DLD1 (cell line): ENCODE results near the gene EHMT2.
"Not testable (repeated sequence)": the region's sequence is repeated elsewhere in the genome, so short reads cannot be mapped to it uniquely, and the experiment has no call there.

Source experiments
- in situ Hi-C: cut with HindIII; loops from 2 replicates; pipeline ENCODE4 v1.10.0; 2017; ENCODE audit warnings: low sequenced_read_pairs

Gene EHMT2

DNA sequence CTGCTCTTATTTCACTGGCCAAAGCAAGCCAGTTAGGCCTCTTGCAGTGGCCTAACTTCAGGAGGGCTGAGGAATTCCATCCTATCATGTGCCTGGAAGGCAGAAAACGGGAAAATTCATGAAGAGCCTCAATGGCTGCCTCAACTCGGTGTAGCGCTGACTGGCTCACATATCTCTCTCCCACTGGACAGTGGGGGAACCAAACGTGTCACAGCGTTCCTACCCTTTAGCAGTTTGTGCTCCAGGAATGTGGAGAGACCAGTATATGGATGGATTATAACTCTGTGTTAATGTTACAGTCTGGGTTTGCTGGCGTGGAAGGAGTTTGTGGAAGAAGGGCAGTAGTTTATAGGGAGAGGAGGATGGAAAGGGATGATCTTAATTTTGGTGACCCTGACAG, 18.3 kb upstream of the EHMT2 start:
- in situ Hi-C loops = no loop called here

DNA sequence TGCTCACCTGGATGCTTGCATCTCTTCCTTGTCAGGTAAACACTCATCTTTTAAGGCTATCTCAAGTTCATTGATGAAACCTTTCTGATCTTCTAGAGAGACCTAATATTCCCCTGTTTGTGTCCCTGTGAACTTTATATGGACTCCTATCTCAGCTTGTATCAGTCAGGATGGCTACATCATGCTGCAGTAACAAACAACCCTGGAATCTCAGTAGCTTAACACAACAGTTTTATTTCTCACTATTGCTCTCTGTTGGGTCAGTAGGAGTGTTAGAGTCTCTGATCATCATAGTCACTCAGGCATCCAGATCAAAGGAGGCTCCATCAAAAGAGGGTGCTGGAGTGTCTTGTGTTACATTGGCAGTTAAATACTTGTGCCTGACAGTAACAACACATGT, 17.9 kb upstream of the EHMT2 start:
- in situ Hi-C loops = no loop called here

DNA sequence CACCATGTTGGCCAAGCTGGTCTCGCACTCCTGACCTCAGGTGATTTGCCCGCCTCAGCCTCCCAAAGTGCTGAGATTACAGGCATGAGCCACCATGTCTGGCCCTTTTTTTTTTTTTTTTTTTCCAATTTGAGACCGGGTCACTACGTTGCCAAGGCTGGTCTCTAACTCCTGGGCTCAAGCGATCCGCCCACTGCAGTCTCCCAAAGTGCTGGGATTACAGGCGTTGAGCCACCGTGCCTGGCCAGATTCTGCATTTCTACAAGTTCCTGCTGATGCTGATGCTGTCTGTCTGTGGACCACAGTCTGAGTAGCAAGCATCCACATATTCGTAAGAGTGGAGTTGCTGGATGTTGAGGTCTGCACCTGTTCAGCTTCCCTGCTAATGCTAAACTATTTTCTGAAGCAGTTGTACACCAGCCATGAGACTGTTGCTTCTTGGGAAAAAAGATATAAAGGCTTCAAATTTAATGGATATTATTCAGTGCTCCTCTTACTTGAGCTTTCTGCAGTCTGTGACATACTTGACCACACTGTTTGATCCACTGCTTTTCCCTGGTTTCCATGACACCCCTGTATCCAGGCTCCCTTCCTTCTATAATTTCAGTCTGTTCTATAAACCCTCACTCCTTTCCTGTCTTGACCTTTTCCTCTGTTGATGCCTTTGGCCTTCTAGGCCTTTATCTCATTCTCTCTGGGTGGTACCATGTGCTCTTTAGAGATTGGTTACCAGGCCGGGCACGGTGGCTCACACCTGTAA, 14.5 kb upstream of the EHMT2 start:
- in situ Hi-C loops = no loop called here

DNA sequence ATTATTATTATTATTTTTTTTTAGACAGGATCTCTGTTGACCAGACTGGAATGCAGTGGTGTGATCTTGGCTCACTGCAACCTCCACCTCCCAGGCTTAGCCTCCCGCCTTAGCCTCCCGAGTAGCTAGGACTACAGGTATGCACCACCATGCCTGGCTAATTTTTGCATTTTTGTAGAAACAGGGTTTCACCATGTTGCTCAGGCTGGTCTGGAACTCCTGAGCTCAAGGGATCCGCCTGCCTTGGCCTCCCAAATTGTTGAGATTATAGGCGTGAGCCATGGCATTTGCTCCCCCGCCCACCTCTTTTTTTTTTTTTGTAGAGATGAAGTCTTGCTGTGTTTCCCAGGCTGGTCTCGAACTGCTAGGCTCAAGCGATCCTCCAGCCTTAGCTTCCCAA, 11.8 kb upstream of the EHMT2 start:
- in situ Hi-C loops = not testable (repeated sequence)

DNA sequence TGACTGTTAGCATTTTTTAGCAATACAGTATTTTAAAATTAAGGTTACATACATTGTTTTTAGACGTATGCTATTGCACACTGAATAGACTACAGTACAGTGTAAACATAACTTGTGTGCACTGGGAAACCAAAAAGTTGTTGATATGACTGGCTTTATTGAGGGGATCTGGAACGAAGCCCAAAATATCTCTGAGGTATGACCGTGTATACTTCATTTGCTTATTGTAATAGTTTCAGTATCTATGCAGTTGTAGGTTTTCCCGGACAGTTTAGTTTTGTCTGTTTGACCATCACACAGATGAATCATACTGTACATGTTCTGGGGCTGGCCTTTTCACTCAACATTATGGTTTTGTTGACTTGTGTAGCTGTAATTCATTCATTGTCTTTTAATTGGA, 11.3 kb upstream of the EHMT2 start:
- in situ Hi-C loops = no loop called here

DNA sequence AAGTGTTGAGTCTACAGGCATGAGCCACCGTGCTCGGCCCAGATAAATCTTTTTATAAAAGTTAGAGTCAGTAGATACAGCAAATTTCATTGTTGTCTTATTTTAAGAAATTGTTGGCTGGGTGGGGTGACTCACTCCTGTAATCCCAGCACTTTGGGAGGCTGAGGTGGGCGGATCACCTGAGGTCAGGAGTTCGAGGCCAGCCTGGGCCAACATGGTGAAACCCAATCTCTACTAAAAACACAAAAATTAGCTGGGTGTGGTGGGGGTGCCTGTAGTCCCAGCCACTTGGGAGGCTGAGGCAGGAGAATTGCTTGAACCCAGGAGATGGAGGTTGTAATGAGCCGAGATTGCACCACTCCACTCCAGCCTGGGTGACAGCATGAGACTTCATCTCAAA, 10.8 kb upstream of the EHMT2 start:
- in situ Hi-C loops = not testable (repeated sequence)

DNA sequence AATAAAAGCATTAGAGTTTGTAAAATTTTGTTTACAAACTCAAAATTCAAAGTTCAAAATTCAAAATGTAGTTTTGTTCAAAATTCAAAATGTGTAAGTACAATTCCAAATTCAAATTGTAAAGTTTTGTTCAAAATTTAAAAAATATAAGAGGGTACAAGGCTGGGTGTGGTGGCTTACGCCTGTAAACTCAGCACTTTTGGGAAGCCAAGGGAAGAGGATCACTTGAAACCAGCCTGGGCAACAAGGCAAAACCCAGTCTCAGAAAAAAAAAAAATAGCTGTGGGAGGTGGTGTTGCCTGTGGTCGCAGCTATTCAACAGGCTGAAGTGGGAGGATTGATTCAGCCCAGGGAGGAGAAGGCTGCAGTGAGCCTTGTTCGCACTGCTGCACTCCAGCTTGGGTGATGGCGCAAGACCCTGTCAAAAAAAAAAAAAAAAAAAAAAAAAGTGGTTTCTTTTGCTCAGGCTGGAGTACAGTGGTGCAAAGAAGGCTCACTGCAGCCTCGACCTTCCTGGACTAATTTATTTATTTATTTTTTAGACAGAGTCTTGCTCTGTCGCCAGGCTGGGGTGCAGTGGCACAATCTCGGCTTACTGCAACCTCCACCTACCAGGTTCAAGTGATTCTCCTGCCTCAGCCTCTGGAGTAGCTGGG, 9.8 kb upstream of the EHMT2 start:
- in situ Hi-C loops = no loop called here

DNA sequence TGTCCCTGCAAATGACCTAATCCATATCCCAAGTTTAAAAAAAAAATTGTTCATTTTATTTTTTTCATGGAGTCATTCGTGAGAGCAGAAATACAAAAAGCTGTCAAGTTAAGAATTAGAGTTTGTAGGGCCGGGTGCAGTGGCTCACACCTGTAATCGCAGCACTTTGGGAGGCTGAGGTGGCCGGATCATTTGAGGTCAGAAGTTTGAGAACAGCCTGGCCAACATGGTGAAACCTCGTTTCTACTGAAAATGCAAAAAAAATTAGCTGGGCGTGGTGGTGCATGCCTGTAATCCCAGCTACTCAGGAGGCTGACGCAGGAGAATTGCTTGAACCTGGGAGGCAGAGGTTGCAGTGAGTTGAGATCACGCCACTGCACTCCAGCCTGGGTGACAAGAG, 9.2 kb upstream of the EHMT2 start:
- in situ Hi-C loops = not testable (repeated sequence)

DNA sequence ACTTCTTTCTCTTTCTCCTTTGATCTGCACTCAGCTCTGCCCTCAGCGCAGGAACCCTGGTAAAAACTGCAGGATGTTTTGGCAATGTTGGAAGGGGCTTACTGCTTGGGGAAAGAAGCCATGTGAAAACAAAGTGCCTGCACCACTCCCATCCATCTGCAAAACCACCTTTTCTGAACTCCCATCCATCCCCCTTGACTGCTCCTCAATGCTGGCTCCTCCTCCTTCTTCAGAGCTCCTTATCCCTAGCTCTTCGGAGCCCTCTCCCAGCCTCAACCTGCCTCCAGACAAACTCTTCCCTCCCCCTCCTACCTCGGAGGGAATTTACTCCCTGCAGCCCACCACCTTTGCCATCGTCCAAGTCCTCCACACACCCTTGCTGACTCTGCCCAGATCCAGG, 8.6 kb upstream of the EHMT2 start:
- in situ Hi-C loops = no loop called here

DNA sequence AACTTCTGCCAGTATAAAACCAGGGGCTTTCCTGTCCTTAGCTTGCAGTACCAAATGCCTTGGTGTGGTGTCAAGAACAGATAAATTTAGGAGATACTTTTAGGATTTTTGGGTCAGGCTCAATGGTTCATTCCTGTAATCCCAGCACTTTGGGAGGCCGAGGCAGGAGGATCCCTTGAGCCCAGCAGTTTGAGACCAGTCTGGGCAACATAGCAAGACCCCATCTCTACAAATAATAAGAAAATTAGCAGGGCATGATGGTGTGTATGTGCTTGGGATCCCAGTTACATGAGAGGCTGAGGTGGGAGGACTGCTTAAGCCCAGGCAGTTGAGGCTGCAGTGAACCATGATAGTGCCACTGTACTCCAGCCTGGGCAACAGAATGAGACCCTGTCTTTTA, 7.5 kb upstream of the EHMT2 start:
- in situ Hi-C loops = no loop called here

DNA sequence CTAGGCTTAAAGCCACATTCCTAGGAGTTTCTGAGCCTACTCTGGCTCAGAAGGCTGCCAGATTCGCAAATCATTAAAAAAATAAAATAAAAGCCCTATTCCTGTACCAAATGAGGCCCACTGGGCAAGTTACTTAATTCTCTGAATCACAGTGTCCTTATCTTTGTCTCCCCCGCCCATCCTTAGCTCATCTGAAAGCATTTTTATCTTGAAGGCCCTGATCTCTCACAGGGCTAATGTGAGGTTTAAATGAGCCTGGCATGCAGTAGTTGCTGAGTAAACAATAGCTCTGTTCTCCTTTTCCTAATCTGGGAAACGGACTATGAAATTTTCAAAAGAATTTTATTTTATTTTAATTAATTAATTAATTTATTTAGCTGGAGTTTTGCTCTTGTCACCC, 6.5 kb upstream of the EHMT2 start:
- in situ Hi-C loops = no loop called here

DNA sequence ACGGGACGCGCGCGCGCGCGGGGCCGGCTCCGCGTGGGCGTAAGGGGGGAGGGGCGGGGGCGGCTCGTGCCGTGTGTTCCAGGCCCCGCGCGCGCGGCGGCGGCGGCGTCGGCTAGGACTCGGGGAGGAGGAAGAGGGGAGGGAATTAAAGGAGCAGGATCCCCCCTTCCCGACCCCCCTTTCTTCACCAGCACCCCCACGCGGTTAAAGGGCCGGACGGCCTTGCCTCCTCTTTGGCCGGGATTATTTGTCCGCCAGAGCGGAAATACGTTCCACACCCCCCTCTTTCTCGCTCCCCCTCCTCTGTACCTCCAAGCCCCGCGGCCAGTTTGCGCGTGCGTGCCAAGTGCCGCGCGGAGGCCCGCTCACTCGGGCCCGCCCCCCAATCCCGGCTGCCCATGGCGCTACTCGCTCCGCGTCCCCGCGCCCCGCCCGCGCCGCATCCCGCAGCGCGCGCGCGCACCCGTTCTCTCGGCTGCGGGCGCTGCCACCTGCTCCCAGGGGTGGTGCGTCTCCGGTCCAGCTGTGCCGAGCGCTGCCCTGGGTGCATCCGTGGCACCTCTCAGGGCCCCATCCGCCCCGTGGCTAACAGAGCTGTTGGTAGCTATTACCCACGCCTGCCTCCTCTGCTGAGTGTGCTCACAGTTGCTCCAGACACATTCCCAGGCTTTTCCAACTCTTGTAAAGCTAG, 4.6 kb upstream of the EHMT2 start, which contains the start of gene ZBTB12:
Gene ZBTB12, minus strand, starts transcription at position 134 of the 691 bp plus-strand sequence. CDS start 781 bp downstream, outside the sequence.
- in situ Hi-C loops = no loop called here

DNA sequence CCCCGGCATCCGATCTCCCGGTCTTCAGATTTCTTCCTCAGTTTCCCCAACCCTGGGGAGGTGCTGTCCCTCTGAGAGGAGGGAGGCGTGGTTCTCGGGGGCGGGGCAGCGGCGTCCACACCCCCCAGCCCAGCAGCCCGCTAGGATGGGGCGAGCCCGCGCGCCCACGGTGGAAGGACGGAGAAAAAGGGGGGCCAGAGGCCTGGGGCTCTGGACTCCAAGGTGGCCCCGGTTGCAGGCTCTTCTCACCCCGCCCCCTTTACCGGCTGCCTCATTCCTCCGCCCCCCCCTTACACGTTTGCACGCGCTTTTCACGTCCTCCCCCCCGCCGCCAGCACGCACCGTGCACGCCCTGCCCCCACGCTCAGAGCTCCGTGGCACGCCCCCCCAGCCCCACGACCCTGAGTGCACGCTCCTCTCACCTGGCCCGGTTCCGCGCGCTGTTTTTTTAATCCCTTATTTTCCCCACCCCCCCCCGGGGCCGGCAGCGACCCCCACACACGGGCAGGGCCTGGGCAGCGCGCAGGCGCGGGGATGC, 4.0 kb upstream of the EHMT2 start:
- in situ Hi-C loops = no loop called here

DNA sequence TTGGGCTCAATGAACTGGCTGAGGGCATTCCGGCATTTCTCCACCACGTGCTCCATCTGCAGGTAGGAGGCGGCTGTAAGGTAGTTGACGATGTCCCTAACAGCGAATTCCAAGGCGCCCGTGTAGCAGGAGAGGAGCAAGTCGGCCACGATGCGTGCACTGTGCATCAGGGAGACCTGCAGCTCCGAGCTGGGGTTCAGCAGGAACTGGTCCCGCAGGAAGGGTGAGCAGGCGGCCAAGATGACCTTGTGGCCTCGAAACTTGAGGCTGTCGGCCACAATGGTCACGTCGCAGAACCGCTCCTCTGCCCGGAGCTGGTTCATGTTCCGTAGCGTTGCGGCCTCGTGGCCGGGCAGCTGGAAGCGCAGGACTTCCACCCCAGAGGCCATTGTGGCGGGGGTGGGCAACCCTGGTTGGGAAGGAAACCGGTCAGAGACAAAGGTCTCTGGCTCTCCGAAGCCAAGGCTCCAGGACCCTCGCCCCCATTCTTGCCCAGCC, 3.5 kb upstream of the EHMT2 start:
- in situ Hi-C loops = no loop called here

DNA sequence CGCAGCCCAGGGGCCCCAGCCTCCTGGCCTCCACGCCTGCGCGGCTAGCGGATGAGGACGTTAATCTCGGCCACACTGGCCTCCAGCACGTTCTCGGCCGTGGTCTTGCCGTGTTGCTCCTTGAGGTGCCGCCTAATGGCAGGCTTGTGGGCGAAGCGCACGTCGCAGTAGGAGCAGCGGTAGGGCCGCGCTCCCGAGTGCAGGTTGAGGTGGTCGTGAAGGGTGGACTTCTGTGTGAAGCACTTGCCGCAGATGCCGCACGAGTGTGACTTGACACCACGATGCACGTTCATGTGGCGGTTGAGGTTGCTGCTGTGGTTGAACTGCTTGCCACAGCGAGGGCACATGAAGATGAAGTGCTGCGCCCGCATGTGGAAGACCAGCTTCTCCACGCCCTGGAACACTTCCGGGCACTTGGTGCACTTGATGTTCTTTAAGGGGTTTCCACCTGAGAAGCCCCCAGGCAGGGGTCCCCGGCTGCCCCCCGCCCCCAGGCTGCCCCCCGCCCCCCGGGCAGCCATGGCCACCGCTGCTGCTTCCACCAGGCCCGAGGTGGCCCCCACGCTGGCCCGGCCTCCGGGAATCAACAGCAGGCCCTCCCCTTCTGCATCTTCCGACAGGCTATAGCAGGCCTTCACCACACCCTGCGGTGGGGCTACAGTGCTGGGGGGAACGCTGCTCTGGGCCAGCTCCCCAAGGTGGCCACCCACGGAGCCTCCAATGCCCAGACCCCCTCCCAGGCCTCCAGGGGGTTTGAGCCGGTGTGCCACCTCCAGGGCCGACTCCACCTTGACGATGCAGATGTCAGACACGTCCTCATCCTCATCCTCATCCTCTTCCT, 2.6 kb upstream of the EHMT2 start:
- in situ Hi-C loops = no loop called here

DNA sequence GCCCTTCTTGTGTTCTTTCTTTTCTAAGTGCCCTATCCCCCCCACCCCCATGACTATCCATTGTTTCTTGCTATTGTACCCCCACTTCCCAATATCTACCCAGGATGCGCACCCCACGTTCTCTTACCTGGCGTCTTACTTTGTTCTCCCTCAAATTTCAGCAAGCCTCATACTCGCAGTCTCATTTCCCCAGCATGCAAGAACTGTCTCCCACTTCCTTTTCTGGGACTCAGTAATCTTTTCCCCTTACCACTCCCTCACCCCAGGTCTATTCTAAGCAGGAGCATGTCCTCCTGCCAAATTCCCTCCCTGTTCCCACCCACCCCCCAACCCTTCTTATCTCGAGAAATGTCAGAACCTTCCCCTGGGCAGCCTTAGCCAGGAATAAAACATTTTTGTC, 1.7 kb upstream of the EHMT2 start:
- in situ Hi-C loops = no loop called here

DNA sequence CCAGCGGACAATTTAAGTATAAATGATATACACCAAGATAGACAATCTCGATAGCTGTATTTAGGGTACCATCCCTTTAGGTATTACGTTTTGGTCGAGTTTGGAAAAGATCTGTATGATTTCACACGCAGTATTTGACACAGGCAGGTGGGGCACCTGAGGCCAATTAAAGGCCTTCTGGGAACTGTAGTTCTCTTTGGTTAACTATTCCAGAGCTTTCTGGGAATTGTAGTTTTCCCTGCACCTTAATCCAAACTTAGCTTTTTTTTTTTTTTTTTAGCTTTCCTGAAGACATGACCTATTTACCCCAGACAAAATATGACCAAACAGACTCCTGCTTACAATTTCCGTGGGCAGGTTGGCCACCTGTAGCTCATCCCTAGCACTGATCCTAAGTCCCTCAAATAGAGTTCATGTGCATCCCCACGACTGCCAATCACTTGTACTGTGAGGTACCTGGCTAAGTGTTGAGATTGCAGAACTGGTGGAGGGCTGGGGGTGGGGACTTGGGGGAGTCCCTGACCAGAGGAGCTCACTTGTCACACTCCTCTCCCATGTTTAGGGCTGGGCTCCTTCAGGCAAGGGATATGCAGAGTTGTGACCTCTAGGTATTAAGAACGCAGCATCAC, 999 bp upstream of the EHMT2 start:
- in situ Hi-C loops = no loop called here

DNA sequence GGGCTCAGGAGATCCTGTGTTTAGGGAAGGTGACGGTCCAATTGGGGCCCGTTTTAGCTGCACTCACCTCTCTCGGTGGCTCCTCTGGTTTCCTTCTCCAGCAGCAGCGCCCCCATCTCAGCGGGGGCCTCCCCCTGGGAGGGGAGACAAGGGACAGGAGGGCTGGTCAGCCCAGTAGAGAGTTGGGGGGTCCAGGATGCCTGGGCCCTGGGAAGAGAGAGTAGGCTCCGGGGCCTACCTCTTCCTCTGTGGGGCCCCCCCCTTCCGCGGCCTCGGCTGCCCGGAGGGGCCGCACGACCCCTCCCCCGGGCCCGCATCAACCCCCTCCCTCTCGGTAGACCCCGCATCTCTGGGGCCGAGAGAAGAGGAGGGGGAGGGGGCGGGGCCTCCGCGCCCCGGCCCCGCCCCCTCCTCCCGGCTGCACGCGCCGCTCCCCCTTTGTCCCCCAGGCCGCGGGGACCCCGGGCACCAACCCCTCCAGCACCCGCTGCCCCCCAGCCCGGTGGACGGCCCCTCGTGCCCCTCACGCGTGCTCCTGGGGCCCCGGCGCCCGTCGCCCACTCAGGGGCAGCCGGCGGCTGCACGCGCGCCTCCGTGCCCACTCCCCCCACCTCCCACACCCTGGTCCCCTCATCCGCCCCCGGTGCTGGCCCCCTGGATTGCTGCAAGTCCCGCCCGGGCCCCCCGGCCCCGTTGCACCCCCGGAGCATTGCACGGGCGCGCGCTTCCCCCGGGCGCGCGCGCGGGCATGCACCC, 464 bp downstream of the EHMT2 start:
- in situ Hi-C loops = no loop called here

DNA sequence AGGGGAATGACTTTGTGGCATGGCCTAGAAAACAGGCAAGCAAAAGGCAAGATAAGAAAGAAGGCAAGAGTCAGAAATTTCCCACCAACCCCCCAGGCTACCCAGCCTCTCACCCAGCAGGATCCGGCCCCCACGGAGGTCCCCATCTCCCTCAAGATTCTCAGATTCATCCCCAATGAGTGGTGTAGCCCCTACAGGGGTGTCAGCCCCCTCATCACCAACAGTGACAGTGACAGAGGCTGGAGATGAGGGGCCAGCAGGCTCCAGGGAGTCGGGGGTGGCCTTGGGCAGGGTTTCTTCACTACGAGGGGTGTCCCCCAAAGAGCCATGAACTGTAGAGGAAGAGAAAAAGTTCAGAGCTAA, 1.0 kb downstream of the EHMT2 start:
- in situ Hi-C loops = no loop called here

DNA sequence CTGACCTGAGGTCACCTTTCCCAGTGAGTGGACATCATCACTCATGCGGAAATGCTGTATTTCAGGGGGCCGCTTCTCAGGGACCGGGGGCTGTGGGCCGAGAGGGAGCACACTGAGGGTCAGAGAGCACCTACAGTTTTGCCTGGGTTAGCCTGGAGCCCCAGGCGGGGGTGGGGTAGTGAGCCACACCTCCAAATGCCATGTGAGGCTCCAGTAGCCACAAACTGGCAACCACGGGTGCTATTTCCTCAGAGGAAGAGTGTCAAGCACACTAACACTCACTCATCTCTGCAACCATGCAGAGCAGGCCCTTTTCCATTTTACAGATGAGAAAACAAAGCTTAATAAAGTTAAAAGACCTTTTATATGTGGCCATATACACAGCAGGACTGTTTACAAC, 4.7 kb downstream of the EHMT2 start:
- in situ Hi-C loops = no loop called here
